Measurements from ENCODE around the gene GTF3A. TPM values are rescaled to one million over a fixed set of nuclear protein-coding genes. Genes with fewer than 3 reads are reported as not detected.

The GTF3A gene
- total and polyA plus RNA-seq, 8 donors = 53.4 to 220 (median 117) TPM

- TF ChIP-seq CTCF (IDR thresholded peaks at IDR 0.05) = no peak
- TF ChIP-seq POLR2AphosphoS5 (IDR thresholded peaks at IDR 0.05) = no peak
- TF ChIP-seq POLR2A (IDR thresholded peaks at IDR 0.05) = no peak
- TF ChIP-seq EP300 (IDR thresholded peaks at IDR 0.05) = no peak
- Histone ChIP-seq H3K4me1 (peaks cover 18 to 25% (median 23%) of the 10 kb centered on the region in 4 donors), H3K27me3 (no peaks in the 10 kb centered on the region), H3K4me3 (no peak overlapping the region), H3K36me3 (no peaks in the 10 kb centered on the region), H3K9me3 (no peaks in the 10 kb centered on the region), H3K27ac (no peak overlapping the region)
- DNase-seq = no peak
- intact Hi-C loops (cut with DNase I; ENCODE audit: low total_unique reads) = no loop called here
- 85 to 92% (median 87%) methylated on average over 8 of the region's 8 CpGs for WGBS, 5 donors
These were observed 3.1 kb upstream of the GTF3A start for GRCh38 chr13:27421101-27421871.

GRCh38 chr13:27423333-27423732 is 1.1 kb upstream of the GTF3A start:
- intact Hi-C loops (cut with DNase I; ENCODE audit: low total_unique reads) = no loop called here
- 66 to 89% (median 85%) methylated on average over 7 of the region's 7 CpGs for WGBS, 5 donors
- Histone ChIP-seq H3K4me1 (peaks cover 36 to 43% (median 39%) of the 10 kb centered on the region in 4 donors), H3K27ac (peak overlapping the region in 1 of 5 donors; percentile 96), H3K36me3 (peaks cover 4 to 11% (median 9%) of the 10 kb centered on the region in 4 donors), H3K4me3 (no peak overlapping the region), H3K27me3 (no peaks in the 10 kb centered on the region), H3K9me3 (no peaks in the 10 kb centered on the region)
- peak in 1 of 2 donors; percentile 26 for DNase-seq
- TF ChIP-seq POLR2AphosphoS5 (IDR thresholded peaks at IDR 0.05) = no peak
- TF ChIP-seq CTCF (IDR thresholded peaks at IDR 0.05) = no peak
- TF ChIP-seq POLR2A (IDR thresholded peaks at IDR 0.05) = no peak

GRCh38 chr13:27425158-27425917 is 919 bp downstream of the GTF3A start:
- no peaks in the 10 kb centered on the region for H3K9me3 ChIP-seq
- 14 to 42% (median 21%) methylated on average over 12 to 13 of the region's 13 CpGs for whole genome bisulfite sequencing, 5 donors
- H3K4me3 ChIP-seq = peak overlapping the region; percentile 67 to 80 (median 70)
- peak overlapping the region; percentile 85 to 96 (median 94) for H3K27ac ChIP-seq
- H3K4me1 ChIP-seq = peaks cover 38 to 50% (median 41%) of the 10 kb centered on the region in 4 donors
- H3K36me3 ChIP-seq = peaks cover 17 to 32% (median 29%) of the 10 kb centered on the region in 4 donors
- intact Hi-C loops (cut with DNase I; ENCODE audit: low total_unique reads) = no loop called here
- no peaks in the 10 kb centered on the region for H3K27me3 ChIP-seq
- no peak for DNase-seq
- no peak for TF ChIP-seq CTCF (IDR thresholded peaks at IDR 0.05)
- no peak for TF ChIP-seq POLR2A (IDR thresholded peaks at IDR 0.05)
- no peak for TF ChIP-seq POLR2AphosphoS5 (IDR thresholded peaks at IDR 0.05)
- no peak for TF ChIP-seq EP300 (IDR thresholded peaks at IDR 0.05)

GRCh38 chr13:27425918-27426630 is 1.7 kb downstream of the GTF3A start:
- Histone ChIP-seq H3K27me3 (no peaks in the 10 kb centered on the region), H3K9me3 (no peaks in the 10 kb centered on the region), H3K36me3 (peaks cover 24 to 39% (median 37%) of the 10 kb centered on the region in 4 donors), H3K4me1 (peaks cover 38 to 50% (median 41%) of the 10 kb centered on the region in 4 donors), H3K4me3 (peak overlapping the region; percentile 67 to 80 (median 70)), H3K27ac (peak overlapping the region; percentile 85 to 96 (median 94))
- intact Hi-C loops (cut with DNase I; ENCODE audit: low total_unique reads) = no loop called here
- TF ChIP-seq POLR2AphosphoS5 (IDR thresholded peaks at IDR 0.05) = peak in 2 of 3 donors; percentile 65 to 67
- peak in 3 of 7 experiments; percentile 18 to 45 (median 42) for TF ChIP-seq CTCF (IDR thresholded peaks at IDR 0.05)
- TF ChIP-seq POLR2A (IDR thresholded peaks at IDR 0.05) = no peak
- DNase-seq = peak; percentile 82 to 88
- 10 to 18% (median 15%) methylated on average over 17 of the region's 17 CpGs for WGBS, 5 donors

All from stomach (tissue), 9 donors.